ENCODE data around the gene NET1. TPM values are rescaled to one million over a fixed set of nuclear protein-coding genes. Genes with fewer than 3 reads are reported as not detected.

NET1 gene
- total RNA-seq, 6 experiments from 2014 or later, result 23.0 to 64.5 (median 38.5) TPM

DNA sequence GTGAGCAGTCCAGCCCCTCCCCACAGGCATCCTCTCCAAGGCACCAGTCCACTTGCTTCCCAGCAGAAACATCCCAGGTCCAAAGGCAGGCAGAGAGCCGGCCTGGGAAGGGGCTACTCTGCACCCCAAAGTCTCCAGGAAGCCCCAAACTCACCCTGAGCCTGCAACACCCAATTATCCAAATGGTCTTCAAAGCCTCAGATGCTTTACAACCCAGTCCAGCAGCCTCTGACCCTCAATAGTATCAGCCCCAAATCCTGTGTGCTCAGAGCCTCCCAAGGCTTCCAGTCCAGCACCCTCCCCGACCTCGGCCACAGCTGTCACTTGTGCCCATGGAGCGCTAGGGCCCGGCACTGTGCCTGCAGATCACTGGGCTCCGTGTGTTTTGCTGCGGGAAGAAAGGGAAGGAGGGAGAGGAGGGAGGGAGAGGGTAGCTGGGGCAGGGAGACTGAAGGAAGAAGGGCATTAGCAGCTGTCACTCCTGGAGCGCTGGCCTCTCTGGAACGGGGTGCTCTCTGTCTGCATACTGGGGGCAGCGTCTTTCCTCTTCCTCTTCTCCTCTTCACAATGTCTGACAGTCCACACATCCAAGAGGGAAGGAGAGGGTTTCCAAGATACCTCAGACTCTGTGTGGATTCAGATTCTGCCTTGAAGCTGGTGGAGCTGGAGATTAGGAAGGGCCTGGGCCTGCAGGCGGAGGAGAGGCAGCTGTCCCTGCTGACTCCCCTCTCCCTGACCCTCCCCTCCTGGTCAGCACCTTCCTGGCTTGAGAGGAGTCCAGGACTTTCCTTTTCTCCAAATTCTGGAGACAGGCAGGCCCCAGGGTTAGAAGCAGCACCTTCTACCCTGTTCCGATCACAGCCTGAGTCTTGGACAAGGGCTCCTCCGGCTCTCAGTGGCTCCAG is 73.8 kb downstream of the NET1 start:
- Histone ChIP-seq H3K4me1 (no peaks in the 10 kb centered on the region), H3K27ac (no peak overlapping the region), H3K27me3 (no peaks in the 10 kb centered on the region), H3K36me3 (no peaks in the 10 kb centered on the region), H3K4me3 (no peak overlapping the region), H3K9me3 (no peaks in the 10 kb centered on the region)
- DNase-seq, result peak in 1 of 3 donors; percentile 14
- TF ChIP-seq CTCF (IDR thresholded peaks at IDR 0.05) (no peak), POLR2A (IDR thresholded peaks at IDR 0.05) (no peak)
- intact Hi-C loops (cut with DNase I), result no loop called here
- WGBS (ENCODE audit: insufficient coverage, low coverage, low lambda C conversion rate, missing lambda C conversion rate), result 81% methylated on average over 7 of the region's 13 CpGs
- no peak for ATAC-seq

GRCh38 chr10:5486853-5487235 is 74.5 kb downstream of the NET1 start:
- TF ChIP-seq POLR2A (IDR thresholded peaks at IDR 0.05), result no peak
- TF ChIP-seq CTCF (IDR thresholded peaks at IDR 0.05), result no peak
- ATAC-seq, result peak in 1 of 4 donors; percentile 22
- Histone ChIP-seq H3K4me1 (no peaks in the 10 kb centered on the region), H3K36me3 (no peaks in the 10 kb centered on the region), H3K9me3 (no peaks in the 10 kb centered on the region), H3K27ac (no peak overlapping the region), H3K4me3 (no peak overlapping the region), H3K27me3 (no peaks in the 10 kb centered on the region)
- 66% methylated on average over 3 of the region's 9 CpGs for WGBS (ENCODE audit: insufficient coverage, low coverage, low lambda C conversion rate, missing lambda C conversion rate)
- peak in 1 of 3 donors; percentile 36 for DNase-seq
- intact Hi-C loops (cut with DNase I), result no loop called here

DNA sequence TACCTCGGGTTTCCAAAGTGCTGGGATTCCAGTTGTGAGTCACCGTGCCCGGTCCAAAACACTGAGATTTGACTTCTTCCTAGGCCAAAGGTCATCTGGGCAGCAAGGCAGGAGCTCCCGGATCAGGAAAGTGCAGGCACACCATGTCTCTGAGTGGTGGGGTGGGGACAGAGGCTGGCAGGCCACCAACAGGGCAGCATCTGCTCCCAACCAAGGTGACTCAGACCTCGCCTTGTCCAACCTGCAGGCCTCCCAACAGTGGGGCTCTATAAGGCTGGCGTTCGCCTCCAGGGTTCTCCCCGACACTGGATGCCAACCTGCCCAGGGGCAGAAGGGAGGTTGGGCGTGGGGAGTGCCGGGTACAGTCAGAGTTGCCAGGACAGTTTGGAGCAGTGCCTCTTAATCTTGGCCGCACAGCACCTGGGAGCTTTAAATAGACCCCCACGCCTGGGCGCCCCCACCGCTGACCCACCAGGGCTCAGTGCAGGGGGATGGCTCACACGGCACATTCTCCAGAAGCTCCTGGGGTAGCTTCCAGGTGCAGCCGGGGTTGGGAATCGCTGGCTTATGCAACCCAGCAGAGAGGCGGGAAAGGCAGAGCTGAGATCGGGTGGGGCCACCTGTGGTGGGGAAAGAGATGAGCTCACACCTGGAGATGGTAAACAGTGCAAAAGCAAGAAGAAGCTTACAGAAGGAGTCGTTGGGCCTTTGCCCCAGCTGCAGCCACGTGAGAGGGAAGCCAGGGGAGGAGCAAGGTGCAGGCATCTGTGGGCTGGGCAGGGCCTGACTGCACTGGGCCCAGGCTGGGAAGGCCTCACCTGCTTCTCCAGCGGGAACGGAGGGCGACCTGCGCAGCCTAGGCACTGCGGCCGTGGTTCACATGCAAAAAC is 76.2 kb downstream of the NET1 start:
- TF ChIP-seq POLR2A (IDR thresholded peaks at IDR 0.05), result no peak
- no peak for TF ChIP-seq CTCF (IDR thresholded peaks at IDR 0.05)
- no peaks in the 10 kb centered on the region for H3K27me3 ChIP-seq
- DNase-seq (peak in 1 of 3 donors; percentile 44), ATAC-seq (peak in 3 of 4 donors; percentile 41 to 85 (median 45))
- WGBS (ENCODE audit: insufficient coverage, low coverage, low lambda C conversion rate, missing lambda C conversion rate), result 79% methylated on average over 10 of the region's 27 CpGs
- intact Hi-C loops (cut with DNase I), result no loop called here
- H3K27ac ChIP-seq, result no peak overlapping the region
- no peaks in the 10 kb centered on the region for H3K4me1 ChIP-seq
- H3K36me3 ChIP-seq, result no peaks in the 10 kb centered on the region
- H3K9me3 ChIP-seq, result no peaks in the 10 kb centered on the region
- no peak overlapping the region for H3K4me3 ChIP-seq

DNA sequence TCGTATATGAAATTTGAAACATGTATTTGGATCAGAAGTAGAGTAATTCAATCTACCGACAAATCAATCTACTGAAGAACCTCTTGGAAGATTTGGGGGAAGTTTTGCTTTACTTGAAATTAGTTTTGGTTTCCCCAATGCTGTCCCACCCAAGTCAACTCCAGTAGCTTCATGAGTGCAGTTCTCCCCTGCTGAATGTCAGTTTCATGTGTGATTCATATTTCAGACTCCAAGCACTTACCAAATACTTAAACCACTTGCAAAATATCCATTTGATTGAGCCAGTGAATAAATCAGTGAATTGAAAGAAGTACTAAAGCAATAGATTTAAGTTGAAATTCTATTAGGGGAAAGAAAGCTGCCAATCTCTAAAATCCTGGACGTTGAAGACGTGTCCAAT is 77.7 kb downstream of the NET1 start:
- Histone ChIP-seq H3K4me1 (no peaks in the 10 kb centered on the region), H3K27me3 (no peaks in the 10 kb centered on the region), H3K9me3 (no peaks in the 10 kb centered on the region), H3K4me3 (no peak overlapping the region), H3K36me3 (no peaks in the 10 kb centered on the region), H3K27ac (no peak overlapping the region)
- 92% methylated on average over 4 of the region's 4 CpGs for WGBS (ENCODE audit: insufficient coverage, low coverage, low lambda C conversion rate, missing lambda C conversion rate)
- DNase-seq (no peak), ATAC-seq (no peak)
- no peak for TF ChIP-seq POLR2A (IDR thresholded peaks at IDR 0.05)
- intact Hi-C loops (cut with DNase I), result no loop called here
